CD4-positive, alpha-beta T cell (primary cell): Measurements from ENCODE around the gene JAKMIP2. TPM values are rescaled to one million over a fixed set of nuclear protein-coding genes. Genes with fewer than 3 reads are reported as not detected.
"Not testable (repeated sequence)": the region's sequence is repeated elsewhere in the genome, so short reads cannot be mapped to it uniquely, and the experiment has no call there.

Experiments
- ATAC-seq: fragments of 200-7000 bp; cut with Tn5 transposase; one replicate; pipeline ENCODE4 v1.10.0; 2022; ENCODE audit warnings: mild to moderate bottlenecking; ENCODE audit not compliant: poor library complexity
- CTCF ChIA-PET: fragments of 350-600 bp; sonication (Branson Sonifier 250); formaldehyde crosslinking; loops from one replicate; lab custom pipeline; 2021; ENCODE audit warnings: antibody characterized with exemption, inconsistent platforms; lab: Charles Lee
- POLR2A ChIA-PET: fragments of 350-600 bp; sonication (Branson Sonifier 250); formaldehyde crosslinking; loops from one replicate; lab custom pipeline; 2021; ENCODE audit warnings: antibody characterized with exemption, inconsistent platforms; lab: Charles Lee
- DNase-seq, 14 experiments: peaks; one replicate each; pipeline ENCODE4 v3.0.0-alpha.2; 2013 to 2020; ENCODE audit warnings: mixed read lengths in 2 of 14
- H3K27ac ChIP-seq, 2 donors: one replicate each; pipeline versions ENCODE4 v1.5.1 to v1.7.0; 2013; ENCODE audit warnings: low read length in 2 of 2, low read depth in 1 of 2, mild to moderate bottlenecking in 1 of 2
- H3K27me3 ChIP-seq, 2 experiments: 1 replicate in 1 of 2; 2 replicates in 1 of 2; pipeline versions ENCODE4 v1.6.1 to v1.7.0; 2013; ENCODE audit warnings: low read length in 2 of 2, control low read depth in 1 of 2, mild to moderate bottlenecking in 1 of 2, moderate library complexity in 1 of 2; ENCODE audit not compliant: insufficient read depth in 2 of 2, control insufficient read depth in 1 of 2
- H3K36me3 ChIP-seq: one replicate; pipeline ENCODE4 v1.6.1; 2013; ENCODE audit warnings: low read length, control low read depth; ENCODE audit not compliant: insufficient read depth
- H3K4me1 ChIP-seq: one replicate; pipeline ENCODE4 v1.6.1; 2013; ENCODE audit warnings: low read length, control low read depth; ENCODE audit not compliant: insufficient read depth
- H3K4me3 ChIP-seq: one replicate; pipeline ENCODE4 v1.5.1; 2013; ENCODE audit warnings: mild to moderate bottlenecking, low read length, moderate library complexity
- H3K9me3 ChIP-seq, 2 experiments: 1 replicate in 1 of 2; 2 replicates in 1 of 2; pipeline versions ENCODE4 v1.6.1 to v1.7.0; 2013; ENCODE audit warnings: low read length in 2 of 2, mild to moderate bottlenecking in 2 of 2, control low read depth in 1 of 2, moderate library complexity in 1 of 2; ENCODE audit not compliant: control insufficient read depth in 1 of 2, insufficient read depth in 1 of 2
- H3K27ac Mint-ChIP-seq: one replicate; pipeline ENCODE4 v1.8.0; 2020; ENCODE audit warnings: mixed read lengths
- H3K27me3 Mint-ChIP-seq: one replicate; pipeline ENCODE4 v1.8.0; 2021; ENCODE audit warnings: mixed read lengths
- H3K36me3 Mint-ChIP-seq: one replicate; pipeline ENCODE4 v1.8.0; 2021; ENCODE audit warnings: low read depth, mixed read lengths
- H3K4me1 Mint-ChIP-seq: one replicate; pipeline ENCODE4 v1.8.0; 2021; ENCODE audit warnings: low read depth, mixed read lengths
- H3K4me3 Mint-ChIP-seq: one replicate; pipeline ENCODE4 v1.8.0; 2020; ENCODE audit warnings: mild to moderate bottlenecking, mixed read lengths
- H3K9me3 Mint-ChIP-seq: one replicate; pipeline ENCODE4 v1.8.0; 2020; ENCODE audit warnings: mixed read lengths
- CTCF ChIP-seq: fragments of 200-600 bp; IDR thresholded peaks from one replicate; pipeline ENCODE4 v1.8.0; 2022; ENCODE audit warnings: antibody characterized with exemption, mild to moderate bottlenecking
- intact Hi-C, 2 experiments: fragments of 100-400 bp; cut with DNase I in 1 of 2; cut with micrococcal nuclease in 1 of 2; formaldehyde crosslinking; loops; one replicate each; pipeline versions ENCODE4 v1.15.1 to v1.9.0; 2023 to 2025; cut with DNase I, micrococcal nuclease
- total RNA-seq, 174 experiments: library from RNA in 2 of 174; stranded (reverse) in 2 of 174; gene quantifications; one replicate each; pipeline ENCODE4 v1.2.3 and lab custom pipeline; 2021 to 2026

JAKMIP2 gene
- total RNA-seq, 2 experiments from 2014 or later: 0.74 to 1.3 TPM

- no peaks in the 10 kb centered on the region for H3K9me3 Mint-ChIP-seq
- Histone ChIP-seq H3K36me3 (no peaks in the 10 kb centered on the region), H3K4me1 (no peaks in the 10 kb centered on the region), H3K27ac (no peak overlapping the region), H3K27me3 (no peaks in the 10 kb centered on the region), H3K4me3 (no peak overlapping the region), H3K9me3 (no peaks in the 10 kb centered on the region)
- H3K4me3 Mint-ChIP-seq: no peak overlapping the region
- no peak for DNase-seq
- POLR2A ChIA-PET: no interaction called here
- H3K36me3 Mint-ChIP-seq: no peaks in the 10 kb centered on the region
- no peak overlapping the region for H3K27ac Mint-ChIP-seq
- H3K27me3 Mint-ChIP-seq: no peaks in the 10 kb centered on the region
- no peak for ATAC-seq
- intact Hi-C loops: no loop called here
- CTCF ChIA-PET: no interaction called here
- TF ChIP-seq CTCF: no peak
- H3K4me1 Mint-ChIP-seq: no peaks in the 10 kb centered on the region
Measured at GRCh38 chr5:147732291-147732883, 50.1 kb downstream of the JAKMIP2 start.

GRCh38 chr5:147731431-147732290, 50.9 kb downstream of the JAKMIP2 start:
- no peak for TF ChIP-seq CTCF
- ChIA-PET POLR2A (no interaction called here), CTCF (no interaction called here)
- DNase-seq (no peak), ATAC-seq (no peak)
- Mint-ChIP-seq H3K27me3 (no peaks in the 10 kb centered on the region), H3K4me3 (no peak overlapping the region), H3K36me3 (no peaks in the 10 kb centered on the region), H3K9me3 (no peaks in the 10 kb centered on the region), H3K4me1 (no peaks in the 10 kb centered on the region), H3K27ac (no peak overlapping the region)
- no peaks in the 10 kb centered on the region for H3K4me1 ChIP-seq
- no peaks in the 10 kb centered on the region for H3K36me3 ChIP-seq
- H3K27me3 ChIP-seq: no peaks in the 10 kb centered on the region
- no peak overlapping the region for H3K4me3 ChIP-seq
- H3K9me3 ChIP-seq: no peaks in the 10 kb centered on the region
- intact Hi-C loops: no loop called here
- H3K27ac ChIP-seq: no peak overlapping the region

- H3K9me3 ChIP-seq: peaks cover 0 to 3% of the 10 kb centered on the region in 2 experiments
- DNase-seq (no peak), ATAC-seq (no peak)
- H3K4me1 ChIP-seq: no peaks in the 10 kb centered on the region
- H3K4me3 ChIP-seq: no peak overlapping the region
- Mint-ChIP-seq H3K4me1 (no peaks in the 10 kb centered on the region), H3K36me3 (no peaks in the 10 kb centered on the region), H3K27me3 (no peaks in the 10 kb centered on the region), H3K4me3 (no peak overlapping the region), H3K9me3 (no peaks in the 10 kb centered on the region), H3K27ac (no peak overlapping the region)
- no peaks in the 10 kb centered on the region for H3K27me3 ChIP-seq
- CTCF ChIA-PET: no interaction called here
- intact Hi-C loops: no loop called here
- POLR2A ChIA-PET: no interaction called here
- no peak overlapping the region for H3K27ac ChIP-seq
- no peaks in the 10 kb centered on the region for H3K36me3 ChIP-seq
- TF ChIP-seq CTCF: no peak
Measured at GRCh38 chr5:147727200-147727599, 55.3 kb downstream of the JAKMIP2 start.

- H3K36me3 ChIP-seq, H3K4me3 Mint-ChIP-seq, DNase-seq, CTCF ChIA-PET, H3K4me1 Mint-ChIP-seq, H3K4me1 ChIP-seq, H3K27me3 Mint-ChIP-seq, H3K4me3 ChIP-seq, H3K27me3 ChIP-seq, intact Hi-C loops, H3K36me3 Mint-ChIP-seq, H3K9me3 Mint-ChIP-seq, H3K27ac Mint-ChIP-seq, H3K27ac ChIP-seq, H3K9me3 ChIP-seq, POLR2A ChIA-PET, ATAC-seq: not testable (repeated sequence)
Measured at GRCh38 chr5:147721191-147721960, 61.2 kb downstream of the JAKMIP2 start.
